CD14-positive monocyte (primary cell): ENCODE results near the gene KIF1B. TPM values are rescaled to one million over a fixed set of nuclear protein-coding genes. Genes with fewer than 3 reads are reported as not detected.

Experiments used
- DNase-seq, 3 donors: peaks; one replicate each; pipeline ENCODE4 v3.0.0-alpha.2; 2011 to 2022
- H2AFZ ChIP-seq: 2 replicates; pipeline ENCODE4 v1.6.0; 2012; ENCODE audit warnings: mild to moderate bottlenecking, low read depth, low read length, inconsistent platforms; ENCODE audit not compliant: insufficient read depth, poor library complexity, severe bottlenecking
- H3K27ac ChIP-seq, 2 donors: 1 replicate in 1 of 2; 2 replicates in 1 of 2; pipeline ENCODE4 v1.5.1; 2012 to 2013; ENCODE audit warnings: low read length in 2 of 2, control low read depth in 1 of 2, inconsistent platforms in 1 of 2, low read depth in 1 of 2, mild to moderate bottlenecking in 1 of 2
- H3K27me3 ChIP-seq, 2 donors: one replicate each; pipeline versions ENCODE4 v1.6.0 to v1.6.1; 2011 to 2013; ENCODE audit warnings: low read length in 2 of 2; ENCODE audit not compliant: control insufficient read depth in 2 of 2, insufficient read depth in 2 of 2
- H3K36me3 ChIP-seq, 2 donors: replicated peaks in 1 of 2; 1 replicate in 1 of 2; 2 replicates in 1 of 2; pipeline versions ENCODE4 v1.5.1 to v1.6.1; 2012 to 2013; ENCODE audit warnings: low read length in 2 of 2, control low read depth in 1 of 2, inconsistent platforms in 1 of 2, mild to moderate bottlenecking in 1 of 2; ENCODE audit not compliant: insufficient read depth in 2 of 2, control insufficient read depth in 1 of 2
- H3K4me1 ChIP-seq, 2 donors: 1 replicate in 1 of 2; 2 replicates in 1 of 2; pipeline versions ENCODE4 v1.5.1 to v1.6.1; 2012 to 2013; ENCODE audit warnings: low read length in 2 of 2, control low read depth in 1 of 2, inconsistent platforms in 1 of 2, mild to moderate bottlenecking in 1 of 2, moderate library complexity in 1 of 2; ENCODE audit not compliant: insufficient read depth in 2 of 2, control insufficient read depth in 1 of 2
- H3K4me2 ChIP-seq: replicated peaks from 2 replicates; pipeline ENCODE3; 2012; ENCODE audit warnings: low read length, moderate library complexity, mild to moderate bottlenecking; ENCODE audit not compliant: poor library complexity, severe bottlenecking; ENCODE audit errors: extremely low read depth
- H3K4me3 ChIP-seq, 3 experiments: fragments of 200-600 bp in 1 of 3; sonication (generic) in 1 of 3; replicated peaks in 1 of 3; 1 replicate in 2 of 3; 2 replicates in 1 of 3; pipeline ENCODE4 v1.5.1; 2011 to 2013; ENCODE audit warnings: low read length in 3 of 3, mild to moderate bottlenecking in 3 of 3, control low read depth in 2 of 3, low read depth in 2 of 3, inconsistent platforms in 1 of 3, moderate library complexity in 1 of 3
- H3K79me2 ChIP-seq: 2 replicates; pipeline ENCODE4 v1.6.0; 2012; ENCODE audit warnings: mild to moderate bottlenecking, control low read depth, inconsistent platforms, low read length, moderate library complexity; ENCODE audit not compliant: insufficient read depth
- H3K9ac ChIP-seq: 2 replicates; pipeline ENCODE4 v1.6.0; 2017; ENCODE audit warnings: low read length, mild to moderate bottlenecking; ENCODE audit not compliant: insufficient read depth, poor library complexity, severe bottlenecking
- H3K9me3 ChIP-seq, 2 donors: replicated peaks in 1 of 2; 1 replicate in 1 of 2; 2 replicates in 1 of 2; pipeline versions ENCODE4 v1.5.1 to v1.6.1; 2012 to 2013; ENCODE audit warnings: low read length in 2 of 2, control low read depth in 1 of 2; ENCODE audit not compliant: control insufficient read depth in 1 of 2, insufficient read depth in 1 of 2
- H4K20me1 ChIP-seq: 2 replicates; pipeline ENCODE4 v1.6.0; 2012; ENCODE audit warnings: mild to moderate bottlenecking, low read length, control low read depth, moderate library complexity; ENCODE audit not compliant: insufficient read depth
- H3K27ac Mint-ChIP-seq, 7 donors: one replicate each; pipeline ENCODE4 v1.8.0; 2020; ENCODE audit warnings: mild to moderate bottlenecking in 7 of 7, mixed read lengths in 7 of 7, moderate library complexity in 6 of 7, inconsistent platforms in 2 of 7
- H3K27me3 Mint-ChIP-seq, 3 donors: one replicate each; pipeline ENCODE4 v1.8.0; 2021 to 2022; ENCODE audit warnings: low read depth in 3 of 3, mild to moderate bottlenecking in 3 of 3, mixed read lengths in 3 of 3, moderate library complexity in 3 of 3, inconsistent platforms in 1 of 3
- H3K36me3 Mint-ChIP-seq, 2 donors: one replicate each; pipeline ENCODE4 v1.8.0; 2020; ENCODE audit warnings: mixed read lengths in 2 of 2, inconsistent platforms in 1 of 2, mild to moderate bottlenecking in 1 of 2
- H3K4me1 Mint-ChIP-seq: one replicate; pipeline ENCODE4 v1.8.0; 2020; ENCODE audit warnings: mild to moderate bottlenecking, mixed read lengths
- H3K4me3 Mint-ChIP-seq, 2 donors: one replicate each; pipeline ENCODE4 v1.8.0; 2020; ENCODE audit warnings: mild to moderate bottlenecking in 2 of 2, mixed read lengths in 2 of 2, moderate library complexity in 1 of 2
- H3K9me3 Mint-ChIP-seq, 7 donors: one replicate each; pipeline ENCODE4 v1.8.0; 2020 to 2022; ENCODE audit warnings: mixed read lengths in 7 of 7, mild to moderate bottlenecking in 6 of 7, moderate library complexity in 6 of 7, inconsistent platforms in 2 of 7
- CTCF ChIP-seq: fragments of 200-600 bp; IDR thresholded peaks from one replicate; pipeline ENCODE4 v1.8.0; 2022; ENCODE audit warnings: antibody characterized with exemption, mild to moderate bottlenecking
- WGBS: methylation state at CpG from one replicate; pipeline ENCODE4 v1.1.5; 2013; ENCODE audit warnings: missing lambda C conversion rate; ENCODE audit not compliant: insufficient coverage; 5-methylcytosine and 5-hydroxymethylcytosine counted together
- intact Hi-C, 2 donors: fragments of 100-400 bp; cut with micrococcal nuclease; formaldehyde crosslinking; loops; one replicate each; pipeline versions ENCODE4 v1.15.0 to v1.15.1; 2023
- polyA plus RNA-seq, 3 donors: library from polyadenylated mRNA; depleted of rRNA in 1 of 3; unstranded in 2 of 3; stranded (reverse) in 1 of 3; fragments of 300-500 nt in 2 of 3; fragments of >200 nt in 1 of 3; fragmentation: Illumina TruSeq in 2 of 3; gene quantifications; 1 replicate in 2 of 3; 2 replicates in 1 of 3; pipeline ENCODE4 v1.2.3, GENCODE V29; 2012 to 2021

The KIF1B gene
- polyA plus RNA-seq, 3 donors = 3.0 to 7.0 (median 3.3) TPM

- Histone ChIP-seq H3K9ac (no peak overlapping the region), H3K79me2 (no peaks in the 10 kb centered on the region), H4K20me1 (no peaks in the 10 kb centered on the region), H3K27me3 (no peaks in the 10 kb centered on the region), H3K4me2 (no peak overlapping the region), H3K4me1 (peaks cover 0 to 4% of the 10 kb centered on the region in 2 donors), H3K9me3 (no peaks in the 10 kb centered on the region), H3K27ac (no peak overlapping the region), H2AFZ (no peak overlapping the region), H3K4me3 (no peak overlapping the region), H3K36me3 (peaks cover 31 to 78% of the 10 kb centered on the region in 2 donors)
- no peak for DNase-seq
- Mint-ChIP-seq H3K4me3 (no peak overlapping the region), H3K36me3 (peaks cover 44 to 81% of the 10 kb centered on the region in 2 donors), H3K9me3 (no peaks in the 10 kb centered on the region), H3K27ac (no peak overlapping the region), H3K27me3 (peaks cover 0 to 2% (median 0%) of the 10 kb centered on the region in 3 donors), H3K4me1 (peaks cover 7% of the 10 kb centered on the region)
- 100% methylated on average over 1 of the region's 3 CpGs for WGBS
- intact Hi-C loops = no loop called here
- TF ChIP-seq CTCF = no peak
Measured at GRCh38 chr1:10265900-10266299, 55.5 kb downstream of the KIF1B start.

GRCh38 chr1:10267319-10267718, 56.9 kb downstream of the KIF1B start:
- Mint-ChIP-seq H3K36me3 (peaks cover 47 to 78% of the 10 kb centered on the region in 2 donors), H3K27me3 (peaks cover 0 to 2% (median 0%) of the 10 kb centered on the region in 3 donors), H3K9me3 (no peaks in the 10 kb centered on the region), H3K4me1 (peaks cover 7% of the 10 kb centered on the region), H3K27ac (no peak overlapping the region), H3K4me3 (no peak overlapping the region)
- Histone ChIP-seq H3K36me3 (peaks cover 28 to 81% of the 10 kb centered on the region in 2 donors), H4K20me1 (no peaks in the 10 kb centered on the region), H3K4me3 (no peak overlapping the region), H3K9ac (no peak overlapping the region), H3K4me1 (peaks cover 0 to 4% of the 10 kb centered on the region in 2 donors), H3K79me2 (no peaks in the 10 kb centered on the region), H3K27ac (no peak overlapping the region), H3K9me3 (no peaks in the 10 kb centered on the region), H2AFZ (no peak overlapping the region), H3K4me2 (no peak overlapping the region), H3K27me3 (no peaks in the 10 kb centered on the region)
- intact Hi-C loops = no loop called here
- WGBS = 100% methylated on average over 1 of the region's 5 CpGs
- TF ChIP-seq CTCF = no peak
- no peak for DNase-seq
